ENCODE results near the gene MAST2.

DNA sequence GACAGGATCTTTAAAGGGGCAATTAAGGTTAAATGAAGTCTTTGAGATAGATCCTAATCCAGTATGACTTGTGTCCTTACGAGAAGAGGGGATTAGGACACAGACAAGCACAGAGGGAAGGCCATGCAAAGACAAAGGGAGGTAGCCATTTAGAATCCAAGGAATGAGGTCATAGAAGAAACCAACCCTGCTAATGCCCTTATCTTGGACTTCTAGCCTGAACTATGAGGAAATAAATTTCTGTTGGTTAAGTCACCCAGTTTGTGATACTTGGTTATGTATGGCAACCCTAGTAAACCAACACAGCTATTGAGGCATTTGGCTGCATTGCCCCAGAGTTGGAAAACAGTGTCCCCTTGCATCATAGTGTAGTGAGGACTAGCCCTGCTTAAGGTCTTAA is 121.3 kb downstream of the MAST2 start:
- no peak for TF ChIP-seq POLR2A (IDR thresholded peaks at IDR 0.05)
- TF ChIP-seq, protein P1, sequence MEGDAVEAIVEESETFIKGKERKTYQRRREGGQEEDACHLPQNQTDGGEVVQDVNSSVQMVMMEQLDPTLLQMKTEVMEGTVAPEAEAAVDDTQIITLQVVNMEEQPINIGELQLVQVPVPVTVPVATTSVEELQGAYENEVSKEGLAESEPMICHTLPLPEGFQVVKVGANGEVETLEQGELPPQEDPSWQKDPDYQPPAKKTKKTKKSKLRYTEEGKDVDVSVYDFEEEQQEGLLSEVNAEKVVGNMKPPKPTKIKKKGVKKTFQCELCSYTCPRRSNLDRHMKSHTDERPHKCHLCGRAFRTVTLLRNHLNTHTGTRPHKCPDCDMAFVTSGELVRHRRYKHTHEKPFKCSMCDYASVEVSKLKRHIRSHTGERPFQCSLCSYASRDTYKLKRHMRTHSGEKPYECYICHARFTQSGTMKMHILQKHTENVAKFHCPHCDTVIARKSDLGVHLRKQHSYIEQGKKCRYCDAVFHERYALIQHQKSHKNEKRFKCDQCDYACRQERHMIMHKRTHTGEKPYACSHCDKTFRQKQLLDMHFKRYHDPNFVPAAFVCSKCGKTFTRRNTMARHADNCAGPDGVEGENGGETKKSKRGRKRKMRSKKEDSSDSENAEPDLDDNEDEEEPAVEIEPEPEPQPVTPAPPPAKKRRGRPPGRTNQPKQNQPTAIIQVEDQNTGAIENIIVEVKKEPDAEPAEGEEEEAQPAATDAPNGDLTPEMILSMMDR (IDR thresholded peaks at IDR 0.05) = no peak

Data from lower leg skin (tissue), 3 donors.